ENCODE data around the gene SMC3.
"Not testable (repeated sequence)": the region's sequence is repeated elsewhere in the genome, so short reads cannot be mapped to it uniquely, and the experiment has no call there.

SMC3 gene

DNA sequence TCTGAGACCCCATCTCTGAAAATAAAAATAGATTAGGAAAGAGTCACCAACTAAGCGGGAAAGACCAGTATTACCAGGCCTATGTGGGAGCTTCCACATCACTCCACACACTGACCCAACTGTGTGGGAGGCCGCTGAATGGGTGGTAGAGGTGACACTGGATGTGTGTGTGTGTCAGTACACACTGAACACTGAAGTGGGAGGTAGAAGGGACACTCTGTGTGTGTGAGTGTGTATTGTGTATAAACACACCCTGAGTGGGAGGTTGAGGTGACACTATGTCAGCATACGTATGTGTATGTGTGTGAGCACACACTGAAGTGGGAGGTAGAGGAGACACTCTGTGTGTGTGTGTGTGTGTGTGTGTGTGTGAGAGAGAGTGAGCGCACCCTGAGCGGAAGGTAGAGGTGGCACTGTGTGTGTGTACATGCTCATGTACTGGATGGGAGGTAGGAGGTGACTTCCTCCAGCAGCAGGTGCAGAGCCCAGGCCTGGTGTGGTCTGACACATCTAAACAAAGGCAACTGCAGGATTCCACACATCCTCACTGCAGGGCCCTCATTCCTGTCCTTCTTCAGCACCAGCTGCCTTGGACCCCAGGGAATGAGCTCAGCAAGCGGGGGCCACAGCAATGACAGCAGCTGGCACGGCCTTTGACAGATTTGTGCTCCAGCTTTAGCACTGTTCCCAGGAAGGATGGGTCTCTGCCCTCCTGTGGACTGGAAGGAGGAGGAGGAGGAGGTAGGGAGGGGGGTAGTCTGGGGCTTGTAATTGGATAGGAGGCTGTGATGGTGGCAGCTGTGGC, 50.1 kb downstream of the SMC3 start:
- peak overlapping the region in 2 of 3 experiments; percentile 25 to 38 for H3K27ac Mint-ChIP-seq
- no peaks in the 10 kb centered on the region for H3K36me3 Mint-ChIP-seq (ENCODE audit: low read depth)
- H3K4me1 Mint-ChIP-seq = peaks cover 55% of the 10 kb centered on the region
- no peak for TF ChIP-seq CTCF (IDR thresholded peaks at IDR 0.05; ENCODE audit: unreplicated experiment in 3 of 3)
- peak overlapping the region in 1 of 3 experiments; percentile 4 for H3K4me3 Mint-ChIP-seq
- H3K9me3 Mint-ChIP-seq = no peaks in the 10 kb centered on the region
- H3K27me3 Mint-ChIP-seq (ENCODE audit: low read depth) = peaks cover 26% of the 10 kb centered on the region

DNA sequence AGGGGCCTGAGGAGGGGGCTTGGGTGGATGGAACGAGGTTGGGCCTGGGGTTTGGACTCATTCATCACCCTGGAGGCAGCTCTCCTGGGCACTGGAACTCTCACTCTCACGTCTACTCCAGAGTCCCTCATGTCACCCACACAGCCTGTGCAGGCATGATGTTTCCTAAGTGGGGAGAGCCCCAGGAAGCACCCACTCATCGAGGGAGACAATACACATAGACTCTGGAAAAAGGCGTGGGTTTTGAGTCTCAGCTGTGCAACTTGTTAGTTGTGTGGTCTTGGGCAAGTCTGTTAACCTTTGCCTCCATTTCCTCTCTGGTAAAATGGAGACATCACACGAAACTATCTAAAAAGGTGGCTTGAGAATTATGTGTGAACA, 50.7 kb downstream of the SMC3 start:
- Mint-ChIP-seq H3K27me3 (ENCODE audit: low read depth) (peaks cover 26% of the 10 kb centered on the region), H3K9me3 (peaks cover under 1% of the 10 kb centered on the region), H3K4me1 (peaks cover 55% of the 10 kb centered on the region), H3K36me3 (ENCODE audit: low read depth) (no peaks in the 10 kb centered on the region), H3K4me3 (no peak overlapping the region), H3K27ac (peak overlapping the region in 2 of 3 experiments; percentile 25 to 38)
- TF ChIP-seq CTCF (IDR thresholded peaks at IDR 0.05; ENCODE audit: unreplicated experiment in 3 of 3) = no peak

DNA sequence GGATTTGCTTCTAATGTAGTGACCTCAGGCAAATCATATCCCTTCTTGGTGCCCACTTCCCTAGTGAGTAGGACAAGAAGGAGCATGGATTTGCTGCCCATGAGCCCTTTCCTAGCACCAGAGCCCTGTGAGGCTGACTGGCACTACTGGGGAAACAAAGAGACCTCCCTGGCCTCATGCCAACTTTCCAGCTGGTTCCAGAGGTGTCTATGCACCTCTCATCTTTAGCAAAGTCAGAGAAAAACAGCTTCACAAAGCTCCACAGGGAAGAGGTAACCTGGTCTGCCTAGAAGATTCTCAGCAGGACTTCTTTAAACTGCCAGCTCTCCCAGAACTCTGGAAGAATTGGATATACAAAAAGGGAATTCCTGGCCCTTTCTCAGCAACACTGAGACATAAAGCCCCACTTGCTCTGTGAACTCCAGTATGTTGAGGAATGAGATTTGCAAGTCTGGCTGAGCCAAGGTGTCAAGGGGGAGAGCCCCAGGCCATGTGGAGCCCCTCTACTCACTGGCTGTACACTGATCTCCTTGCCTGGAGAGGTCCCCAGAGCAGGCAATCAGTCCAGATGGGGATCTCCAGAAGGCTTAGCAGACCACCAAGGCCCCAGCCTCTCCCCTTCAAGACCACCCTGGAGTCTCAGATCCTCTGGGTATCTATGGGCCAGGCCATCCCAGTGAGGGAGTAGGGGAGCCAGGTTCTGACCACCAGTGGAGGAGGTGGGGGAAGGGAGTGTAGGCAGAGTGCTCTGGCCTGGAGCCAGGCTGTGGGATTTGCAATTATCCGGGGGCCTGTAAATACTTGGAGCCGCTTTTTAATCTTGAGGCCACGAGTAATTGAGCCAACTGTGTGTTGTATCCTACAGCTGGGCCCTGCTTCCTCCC, 52.3 kb downstream of the SMC3 start:
- no peaks in the 10 kb centered on the region for H3K36me3 Mint-ChIP-seq (ENCODE audit: low read depth)
- peaks cover 49% of the 10 kb centered on the region for H3K4me1 Mint-ChIP-seq
- peaks cover 2% of the 10 kb centered on the region for H3K9me3 Mint-ChIP-seq
- H3K27ac Mint-ChIP-seq = peak overlapping the region; percentile 64 to 69 (median 69)
- no peak overlapping the region for H3K4me3 Mint-ChIP-seq
- H3K27me3 Mint-ChIP-seq (ENCODE audit: low read depth) = peaks cover 22% of the 10 kb centered on the region
- no peak for TF ChIP-seq CTCF (IDR thresholded peaks at IDR 0.05; ENCODE audit: unreplicated experiment in 3 of 3)

GRCh38 chr10:110620398-110620719, 52.9 kb downstream of the SMC3 start:
- Mint-ChIP-seq H3K9me3 (peaks cover 2% of the 10 kb centered on the region), H3K27ac (peak overlapping the region; percentile 64 to 69 (median 69)), H3K27me3 (ENCODE audit: low read depth) (peaks cover 21% of the 10 kb centered on the region), H3K36me3 (ENCODE audit: low read depth) (no peaks in the 10 kb centered on the region), H3K4me3 (no peak overlapping the region), H3K4me1 (peaks cover 45% of the 10 kb centered on the region)
- no peak for TF ChIP-seq CTCF (IDR thresholded peaks at IDR 0.05; ENCODE audit: unreplicated experiment in 3 of 3)

GRCh38 chr10:110623316-110623715, 55.8 kb downstream of the SMC3 start:
- Mint-ChIP-seq H3K4me1 (peaks cover 29% of the 10 kb centered on the region), H3K4me3 (peak overlapping the region in 1 of 3 experiments; percentile 44), H3K27me3 (ENCODE audit: low read depth) (peaks cover 16% of the 10 kb centered on the region)
- H3K27ac Mint-ChIP-seq; H3K36me3 Mint-ChIP-seq (ENCODE audit: low read depth); H3K9me3 Mint-ChIP-seq: not testable (repeated sequence)

GRCh38 chr10:110625356-110625894, 57.9 kb downstream of the SMC3 start:
- Mint-ChIP-seq H3K4me3 (no peak overlapping the region), H3K4me1 (peaks cover 23% of the 10 kb centered on the region), H3K27ac (no peak overlapping the region), H3K9me3 (peaks cover 2% of the 10 kb centered on the region), H3K27me3 (ENCODE audit: low read depth) (peaks cover 8% of the 10 kb centered on the region), H3K36me3 (ENCODE audit: low read depth) (no peaks in the 10 kb centered on the region)
- no peak for TF ChIP-seq CTCF (IDR thresholded peaks at IDR 0.05; ENCODE audit: unreplicated experiment in 3 of 3)

Data from nephron (organoid).